NCI-H1417 (cell line): Measurements from ENCODE around the gene ASB3.
A peak's percentile ranks its signal among the peaks of the same experiment; 100 is the strongest.
"Not testable (repeated sequence)": the region's sequence is repeated elsewhere in the genome, so short reads cannot be mapped to it uniquely, and the experiment has no call there.

Experiments
- DNase-seq, 3 experiments: peaks; one replicate each; lab custom pipeline; 2025; lab: John Stamatoyannopoulos, UW

The ASB3 gene

DNA sequence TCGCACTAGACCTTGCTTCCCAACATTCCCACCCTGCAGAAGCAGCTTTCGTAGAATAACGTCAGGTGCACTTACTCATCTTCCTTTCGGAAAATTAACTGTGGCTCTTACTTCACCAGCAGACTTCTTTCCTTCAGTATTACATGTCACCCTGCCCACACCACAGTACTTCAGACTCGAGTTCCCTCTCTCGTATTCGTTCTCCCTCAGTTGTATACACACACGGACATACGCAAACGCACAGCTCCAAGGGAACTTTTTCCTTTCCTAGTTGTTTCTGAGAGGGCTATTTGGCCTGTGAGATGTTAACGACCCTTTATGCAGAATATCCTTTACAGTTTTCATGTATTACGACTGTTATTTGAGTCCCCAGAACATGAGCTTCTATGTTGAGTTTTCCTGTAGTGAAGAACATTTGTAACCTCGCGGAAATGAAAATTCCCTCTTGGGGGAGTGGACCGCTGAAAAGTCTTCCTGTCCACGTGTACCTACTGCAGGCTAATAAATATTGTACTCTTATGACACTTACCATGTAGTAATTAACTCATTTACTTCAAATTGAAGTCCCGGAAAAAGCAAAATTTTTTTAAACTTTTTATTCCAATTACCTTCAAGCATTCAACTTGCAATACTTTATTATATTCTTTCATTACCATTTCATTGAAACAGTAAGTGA lies 999 bp upstream of the ASB3 start:
- peak in 2 of 3 experiments; percentile 8 to 65 for DNase-seq

DNA sequence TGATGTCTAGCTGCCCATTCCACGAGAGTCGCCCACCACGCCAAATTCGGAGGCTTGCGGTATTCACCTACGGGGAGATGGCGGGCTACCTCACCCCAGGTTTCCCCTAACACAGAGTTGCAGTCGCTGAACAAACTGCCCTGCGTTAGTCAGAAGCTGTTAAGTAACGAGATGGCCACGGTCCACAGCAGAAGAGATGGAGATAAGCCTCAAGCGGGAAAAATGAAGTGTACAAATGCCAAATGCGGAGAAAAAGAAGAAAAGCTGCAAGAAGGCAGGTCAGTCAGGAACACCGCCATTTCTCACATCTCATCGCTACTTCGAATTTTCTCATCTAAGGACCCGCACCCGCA lies 425 bp downstream of the ASB3 start:
- peak in 2 of 3 experiments; percentile 60 to 86 for DNase-seq

DNA sequence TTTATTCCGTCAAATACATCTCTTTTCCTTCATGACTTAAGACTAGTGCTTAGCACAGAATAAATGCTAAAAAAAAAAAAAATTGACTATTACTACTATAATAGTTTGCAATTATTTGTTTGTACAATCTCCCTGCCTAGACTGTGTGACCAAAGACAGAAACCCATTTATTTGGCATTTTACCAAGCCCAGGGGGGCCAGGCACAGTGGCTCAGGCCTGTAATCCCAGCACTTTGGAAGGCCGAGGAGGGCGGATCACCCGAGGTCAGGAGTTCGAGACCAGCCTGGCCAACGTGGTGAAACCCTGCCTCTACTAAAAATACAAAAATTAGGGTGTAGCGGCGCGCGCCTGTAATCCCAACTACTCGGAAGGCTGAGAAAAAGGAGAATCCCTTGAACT lies 1.4 kb downstream of the ASB3 start:
- no peak for DNase-seq

DNA sequence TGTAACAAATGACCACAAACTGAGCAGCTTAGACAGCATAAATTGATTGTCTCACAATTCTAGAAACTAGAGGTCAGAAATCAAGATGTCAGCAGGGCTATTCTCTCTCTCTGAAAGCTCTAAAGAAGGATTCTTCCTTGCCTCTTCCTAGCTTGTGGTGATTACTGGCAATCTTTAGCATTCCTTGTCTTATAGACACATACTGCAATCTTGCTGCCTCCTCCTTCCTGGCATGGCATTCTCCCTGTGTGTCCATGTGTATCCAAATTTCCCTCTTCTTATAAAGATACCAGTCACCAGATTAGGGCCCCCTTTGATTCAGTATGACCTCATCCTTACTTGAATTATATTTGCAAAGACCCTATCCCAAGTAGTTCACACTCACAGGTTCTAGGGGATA lies 2.3 kb downstream of the ASB3 start:
- no peak for DNase-seq

DNA sequence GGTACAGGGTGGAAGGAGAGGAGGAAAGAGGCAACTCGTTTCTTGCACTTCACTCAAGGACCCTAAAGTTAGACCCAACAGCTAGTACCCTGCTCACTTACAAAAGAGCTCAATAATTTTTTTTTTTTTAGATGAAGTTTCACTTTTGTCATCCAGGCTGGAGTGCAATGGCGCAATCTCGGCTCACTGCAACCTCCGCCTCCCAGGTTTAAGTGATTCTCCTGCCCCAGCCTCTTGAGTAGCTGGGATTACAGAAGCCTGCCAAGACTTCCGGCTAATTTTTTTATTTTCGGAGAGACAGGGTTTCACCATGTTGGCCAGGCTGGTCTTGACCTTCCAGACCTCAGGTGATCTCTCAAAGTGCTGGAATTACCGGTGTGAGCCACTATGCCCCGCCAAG lies 4.1 kb downstream of the ASB3 start:
- DNase-seq: no peak

DNA sequence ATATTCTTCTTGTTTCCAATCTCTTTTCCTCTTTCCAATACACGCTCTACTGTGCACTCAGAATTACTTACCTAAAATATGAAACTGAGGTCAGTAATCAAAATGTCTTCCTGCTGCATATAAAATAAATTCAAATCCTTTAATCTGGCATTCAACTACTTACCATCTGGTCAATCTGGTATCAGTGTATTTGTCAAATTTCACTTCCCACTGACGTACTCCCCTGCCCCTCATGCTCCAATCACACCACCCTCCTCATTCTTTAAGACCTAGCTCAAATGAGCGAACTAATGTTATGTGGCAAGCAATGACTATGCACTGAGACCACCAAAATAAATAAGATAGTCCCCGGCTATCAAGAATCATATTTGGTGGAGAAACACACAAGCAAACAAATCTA lies 6.7 kb downstream of the ASB3 start:
- no peak for DNase-seq

DNA sequence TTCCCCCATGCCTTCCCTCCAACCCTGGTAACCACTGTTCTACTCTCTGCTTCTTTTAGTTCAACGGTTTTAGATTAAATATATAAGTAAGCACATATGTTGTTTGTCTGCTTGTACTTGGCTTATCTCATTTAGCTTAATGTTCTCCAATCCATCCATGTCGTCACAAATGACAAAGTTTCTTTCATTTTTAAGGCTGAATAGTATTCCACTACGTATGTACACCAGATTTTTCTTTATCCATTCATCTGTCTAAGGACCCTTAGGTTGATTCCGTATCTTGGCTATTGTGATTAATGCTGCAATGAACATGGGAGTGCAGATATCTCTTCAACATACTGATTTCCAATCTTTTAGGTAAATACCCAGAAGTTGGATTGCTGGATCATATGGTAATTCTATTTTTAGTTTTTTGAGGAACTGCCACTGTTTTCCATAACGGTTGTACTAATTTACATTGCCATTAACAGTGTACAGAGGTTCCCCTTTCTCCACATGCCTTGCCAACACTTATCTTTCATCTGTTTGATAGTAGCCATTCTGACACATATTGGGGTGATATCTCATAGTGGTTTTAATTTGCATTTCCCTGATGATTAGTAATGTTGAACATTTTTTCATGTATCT lies 8.1 kb downstream of the ASB3 start:
- DNase-seq: no peak

DNA sequence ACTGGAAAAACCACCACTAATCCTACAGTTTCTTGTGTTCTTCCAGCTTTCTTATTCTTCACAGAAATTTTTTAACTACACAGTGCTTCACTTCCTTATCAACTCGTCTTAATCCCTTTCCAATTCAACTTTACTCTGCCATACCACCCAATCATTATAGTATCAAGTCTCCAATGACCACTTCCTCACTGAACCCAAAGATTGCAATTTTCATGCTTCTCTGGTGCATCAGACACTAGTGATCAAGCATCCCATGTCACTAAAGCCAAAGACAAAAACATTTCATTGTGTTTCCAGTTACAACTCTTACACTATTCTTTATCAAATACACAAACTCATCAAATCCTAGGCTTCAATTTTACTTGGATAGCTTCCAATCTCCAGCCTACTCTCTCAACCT lies 9.6 kb downstream of the ASB3 start:
- DNase-seq: no peak

DNA sequence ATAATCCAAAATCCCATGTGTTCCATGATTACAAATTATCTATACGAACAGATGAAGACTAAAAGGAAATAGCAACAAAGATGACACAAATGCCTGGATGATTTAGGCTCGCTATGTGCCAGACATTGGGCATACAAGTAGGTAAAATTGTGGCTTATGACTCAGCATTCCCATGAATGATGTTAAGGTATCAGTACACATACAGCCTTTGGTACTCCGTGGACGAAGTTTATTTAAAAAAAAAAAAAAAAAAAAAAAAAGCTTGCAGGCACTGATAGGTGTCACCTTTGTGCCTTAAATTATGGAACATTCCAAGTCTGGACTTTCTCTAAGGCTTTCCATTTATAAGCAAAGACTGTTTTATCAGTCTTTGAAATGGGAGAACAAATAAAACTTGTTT lies 16.5 kb downstream of the ASB3 start:
- DNase-seq: no peak

DNA sequence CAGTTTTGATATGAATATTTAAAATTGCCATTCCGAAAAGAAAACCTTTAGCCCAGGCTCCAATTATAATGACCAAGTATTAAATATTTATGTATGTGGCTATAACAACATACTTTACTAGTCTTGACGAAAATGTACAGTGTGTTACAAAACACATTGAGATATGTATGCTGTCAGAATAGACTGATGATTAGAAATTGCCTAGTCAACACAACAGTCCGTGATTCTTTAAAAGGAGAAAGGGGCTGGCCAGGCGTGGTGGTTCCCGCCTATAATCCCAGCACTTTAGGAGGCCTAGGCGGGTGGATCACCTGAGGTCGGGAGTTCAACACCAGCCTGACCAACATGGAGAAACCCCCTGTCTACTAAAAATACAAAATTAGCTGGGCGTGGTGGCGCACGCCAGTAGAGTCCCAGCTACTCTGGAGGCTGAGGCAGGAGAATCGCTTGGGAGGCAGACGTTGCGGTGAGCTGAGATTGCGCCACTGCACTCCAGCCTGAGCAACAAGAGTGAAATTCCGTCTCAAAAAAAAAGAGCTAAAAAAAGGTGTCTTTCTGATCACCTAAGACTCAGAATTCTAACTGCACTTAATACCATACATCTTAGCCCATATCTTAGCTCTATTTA lies 17.3 kb downstream of the ASB3 start:
- DNase-seq: no peak

DNA sequence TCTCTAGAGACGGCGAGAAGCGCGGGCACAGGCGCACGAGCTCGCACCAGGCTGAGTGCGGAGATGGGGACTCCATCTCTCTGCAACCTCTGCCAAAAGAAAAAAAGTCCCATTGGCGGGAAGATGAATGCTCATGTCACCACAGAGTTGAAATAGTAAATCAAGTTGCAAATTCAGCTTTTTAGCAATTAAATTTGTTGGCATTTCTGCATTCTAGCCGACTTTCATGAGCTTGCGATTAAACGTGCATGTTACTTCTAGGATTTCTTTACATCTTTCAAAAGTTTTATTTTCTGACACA lies 18.6 kb downstream of the ASB3 start:
- no peak for DNase-seq

DNA sequence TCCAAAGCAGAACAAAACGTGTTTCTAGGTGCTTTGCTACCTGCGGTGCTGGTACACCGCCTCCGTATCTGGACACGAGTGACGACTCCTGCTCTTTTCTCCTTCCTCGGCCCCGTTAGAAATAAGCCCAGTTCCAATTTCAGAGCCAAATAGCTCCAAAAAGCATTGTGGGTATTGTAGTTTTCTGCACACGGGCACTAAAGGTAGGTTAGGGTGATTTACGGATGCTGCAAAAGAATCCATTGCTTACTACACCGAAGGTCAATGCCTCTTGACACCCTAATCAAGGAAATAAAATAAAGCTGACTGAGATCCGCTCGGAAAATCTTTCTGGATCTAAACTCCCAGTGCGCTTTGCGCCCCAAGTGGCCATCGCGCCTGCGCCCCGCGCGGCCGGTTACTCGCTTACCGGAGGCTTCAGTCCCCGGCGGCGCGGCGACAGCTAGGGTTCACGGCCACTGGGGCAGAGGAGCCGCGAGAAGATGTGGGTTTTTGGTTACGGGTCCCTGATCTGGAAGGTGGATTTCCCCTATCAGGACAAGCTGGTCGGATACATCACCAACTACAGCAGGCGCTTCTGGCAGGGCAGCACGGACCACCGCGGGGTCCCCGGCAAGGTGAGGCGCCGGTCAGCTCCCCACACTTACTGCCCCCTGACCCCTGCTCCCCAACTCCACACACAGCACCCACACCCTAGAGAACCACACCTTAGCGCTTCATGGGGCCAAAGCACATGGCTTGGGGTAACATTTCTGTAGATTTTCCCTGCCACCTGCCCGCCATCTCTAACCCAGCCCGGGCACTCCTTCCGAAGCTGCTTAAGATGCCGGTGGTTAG lies 19.1 kb downstream of the ASB3 start, which contains the start of gene CHAC2:
Gene CHAC2 (plus strand): TSS at position 400 of the 837 bp plus-strand sequence. CDS start 83 bp downstream, at position 483.
- DNase-seq: peak; percentile 89 to 95 (median 90)

DNA sequence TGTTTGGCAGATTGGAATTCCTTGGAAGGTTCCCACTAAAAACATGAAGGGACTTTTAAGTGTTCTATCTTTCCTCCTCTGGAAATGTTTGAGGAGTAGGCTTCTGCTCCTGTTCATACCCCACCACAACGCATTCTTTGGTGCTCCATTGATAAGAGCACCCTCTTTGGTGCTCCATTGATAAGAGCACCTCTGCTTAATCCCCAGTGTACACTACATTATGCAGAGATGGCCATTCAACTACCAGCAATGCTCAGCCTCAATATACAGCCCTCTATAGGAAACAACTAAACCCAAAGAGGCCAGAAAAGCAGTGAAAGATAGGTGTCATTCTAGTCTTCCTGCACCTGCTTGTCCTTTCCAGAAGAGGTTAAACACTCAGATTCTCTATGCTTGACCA lies 21.0 kb downstream of the ASB3 start:
- DNase-seq: no peak

DNA sequence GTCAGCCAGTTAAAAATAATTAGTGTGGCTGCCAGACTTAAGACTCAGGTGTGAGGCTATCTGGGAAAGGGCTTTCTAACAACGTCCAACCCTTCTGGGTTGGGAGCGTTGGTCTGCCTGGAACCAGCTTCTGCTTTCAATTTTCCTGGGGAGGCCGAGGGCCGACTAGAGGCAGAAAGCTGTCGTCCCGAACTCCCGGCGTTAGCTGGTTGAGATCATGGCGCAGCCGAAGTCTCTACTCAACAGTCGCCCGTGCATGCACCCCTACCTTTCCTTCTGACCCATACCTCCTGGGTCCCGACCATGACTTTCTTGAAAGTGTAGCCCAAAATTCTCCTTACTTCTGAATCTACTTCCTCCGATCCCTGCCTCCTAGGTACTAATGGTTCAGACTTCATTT lies 29.5 kb downstream of the ASB3 start:
- DNase-seq: not testable (repeated sequence)

DNA sequence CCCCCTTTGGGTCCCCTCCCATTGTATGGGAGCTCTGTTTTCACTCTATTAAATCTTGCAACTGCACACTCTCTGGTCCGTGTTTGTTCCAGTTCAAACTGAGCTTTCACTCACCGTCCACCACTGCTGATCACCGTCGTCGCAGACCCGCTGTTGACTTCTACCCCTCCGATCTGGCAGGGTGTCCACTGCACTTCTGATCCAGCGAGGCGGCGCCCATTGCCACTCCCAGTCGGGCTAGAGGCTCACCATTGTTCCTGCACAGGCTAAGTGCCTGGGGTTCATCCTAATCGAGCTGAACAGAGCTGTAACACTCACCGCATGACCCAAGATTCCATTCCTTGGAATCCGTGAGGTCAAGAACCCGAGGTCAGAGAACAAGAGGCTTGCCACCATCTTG lies 30.1 kb downstream of the ASB3 start:
- DNase-seq: no peak

DNA sequence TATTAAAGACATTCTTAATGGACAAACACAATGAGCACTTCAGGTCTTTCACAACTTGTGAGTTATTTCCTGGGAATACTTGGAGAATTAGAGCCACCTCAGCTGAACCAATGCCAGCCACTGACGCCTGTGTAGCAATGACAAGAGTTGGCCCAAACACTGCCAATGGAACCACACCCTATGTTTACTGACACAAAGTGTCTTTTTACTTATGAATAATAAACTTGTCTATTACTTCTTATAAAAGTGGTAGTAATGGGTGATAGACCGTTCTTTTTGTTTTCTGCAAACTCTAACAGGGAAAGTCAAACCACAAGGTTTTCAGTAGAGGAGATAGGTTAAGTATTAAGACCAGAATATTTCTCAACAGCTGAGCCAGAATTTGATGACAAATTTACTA lies 31.6 kb downstream of the ASB3 start:
- no peak for DNase-seq

DNA sequence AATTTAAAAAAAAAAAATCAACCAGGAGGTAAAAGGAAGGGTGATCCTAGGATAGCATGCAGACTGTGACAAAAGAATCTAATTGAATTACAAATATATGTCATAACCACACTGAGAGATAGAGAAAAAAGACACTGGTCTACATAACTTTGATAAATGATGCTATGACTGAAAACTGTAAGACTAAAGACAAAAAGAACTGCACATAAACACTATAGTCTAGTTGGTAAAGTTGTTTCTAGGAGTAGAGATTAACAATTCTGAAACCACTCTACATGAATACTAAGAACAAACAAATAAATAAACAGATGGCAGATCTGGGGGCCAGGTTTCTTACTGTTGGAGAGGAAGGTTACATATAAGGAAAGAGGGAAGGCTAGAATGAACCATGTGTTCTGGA lies 33.7 kb downstream of the ASB3 start:
- DNase-seq: no peak

DNA sequence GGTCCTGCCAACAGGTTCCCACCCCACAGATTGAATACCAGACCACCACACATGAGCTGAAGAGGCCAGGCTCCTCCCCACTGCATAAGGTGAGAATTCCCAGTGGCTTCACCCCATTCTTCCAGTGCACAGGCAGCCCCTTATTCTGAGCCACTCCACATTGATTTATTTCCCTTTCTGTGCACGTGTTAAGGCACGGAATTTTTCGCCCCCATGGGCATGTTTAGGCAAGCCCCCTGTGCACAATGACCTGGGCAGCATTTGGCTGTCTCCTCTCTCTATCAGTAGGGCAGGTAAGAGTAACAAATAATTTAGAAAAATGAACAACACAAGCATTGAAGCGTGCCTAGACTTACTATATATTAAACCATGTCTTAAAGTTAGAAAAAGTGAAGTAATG lies 34.4 kb downstream of the ASB3 start:
- no peak for DNase-seq

DNA sequence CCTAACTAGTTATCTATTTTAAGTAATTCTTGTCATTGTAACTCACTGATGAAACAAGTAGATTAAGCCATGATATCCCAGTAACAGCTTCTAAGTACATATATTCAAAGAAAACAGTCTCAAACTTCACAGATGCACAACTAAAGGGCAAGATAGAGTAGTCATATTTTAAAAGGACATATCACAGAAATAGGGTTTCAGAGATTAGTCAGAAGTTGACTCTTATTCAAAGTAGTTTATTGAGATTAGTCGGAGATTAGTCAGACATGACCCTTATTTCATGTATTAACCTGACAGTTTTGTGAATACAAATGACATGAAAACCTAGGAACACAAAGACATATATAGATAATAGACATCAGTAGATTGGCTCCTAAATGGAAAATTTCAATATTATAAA lies 35.0 kb downstream of the ASB3 start:
- no peak for DNase-seq

DNA sequence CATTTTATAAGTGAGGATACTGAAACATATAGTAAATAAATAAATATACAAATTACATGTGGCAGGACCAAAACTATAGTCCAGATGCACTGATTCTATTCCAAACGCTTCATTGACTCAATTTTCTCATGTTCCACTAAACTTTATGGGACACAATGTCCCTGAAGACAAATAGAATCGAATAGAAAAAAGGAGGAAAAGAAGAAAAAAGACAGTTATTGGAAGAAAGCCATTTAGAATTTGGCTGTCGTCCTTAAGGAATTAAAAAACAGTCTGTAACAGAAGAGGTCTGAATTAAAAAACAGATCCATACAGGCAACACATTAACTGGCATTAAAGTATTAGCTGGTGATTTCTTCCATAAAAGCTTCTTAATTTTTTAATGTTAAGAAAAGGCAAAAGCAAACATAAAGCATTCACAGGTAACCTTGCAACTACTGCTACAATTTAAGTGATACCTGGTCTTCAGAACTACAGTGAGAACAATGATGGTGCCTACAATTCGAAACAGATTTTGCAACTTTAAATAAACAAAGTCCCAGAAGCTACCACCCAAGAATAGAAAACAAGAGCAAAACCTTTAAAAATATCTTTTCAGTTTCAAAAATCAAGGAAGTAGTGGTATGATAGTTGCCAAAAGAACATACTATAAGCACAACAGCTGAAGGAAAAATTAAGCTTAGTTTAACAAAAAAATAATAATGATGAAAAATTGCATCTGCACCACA lies 36.5 kb downstream of the ASB3 start:
- no peak for DNase-seq

DNA sequence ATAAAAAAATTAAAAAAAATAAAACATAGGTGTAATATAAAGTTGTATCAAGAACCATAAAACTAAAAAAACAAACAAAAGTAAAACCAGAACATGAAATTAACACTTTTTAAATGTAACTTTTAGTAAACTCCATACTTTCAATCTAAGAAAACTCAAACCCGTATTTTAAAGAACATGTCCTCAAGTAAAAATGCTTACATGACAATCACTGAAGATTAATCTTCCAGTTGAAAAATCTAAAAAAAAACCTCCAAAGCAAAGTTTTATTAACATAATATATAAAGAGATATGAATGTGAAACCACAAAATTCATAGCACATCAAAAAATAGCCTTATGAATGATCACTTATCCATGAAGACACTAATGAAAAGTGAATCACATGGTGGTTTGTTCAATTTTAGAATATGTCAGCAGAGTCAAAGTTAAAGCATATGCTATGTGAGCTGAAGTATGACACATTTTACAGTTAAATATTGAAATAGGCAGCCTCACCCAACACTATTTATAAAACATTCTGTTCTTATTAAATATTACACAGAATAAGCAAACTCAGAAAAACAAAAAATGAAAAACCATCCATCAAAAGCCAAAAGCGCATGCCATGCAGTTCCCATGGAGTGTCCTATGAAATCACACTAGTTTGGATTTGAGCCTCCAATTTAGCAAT lies 42.2 kb downstream of the ASB3 start:
- no peak for DNase-seq

DNA sequence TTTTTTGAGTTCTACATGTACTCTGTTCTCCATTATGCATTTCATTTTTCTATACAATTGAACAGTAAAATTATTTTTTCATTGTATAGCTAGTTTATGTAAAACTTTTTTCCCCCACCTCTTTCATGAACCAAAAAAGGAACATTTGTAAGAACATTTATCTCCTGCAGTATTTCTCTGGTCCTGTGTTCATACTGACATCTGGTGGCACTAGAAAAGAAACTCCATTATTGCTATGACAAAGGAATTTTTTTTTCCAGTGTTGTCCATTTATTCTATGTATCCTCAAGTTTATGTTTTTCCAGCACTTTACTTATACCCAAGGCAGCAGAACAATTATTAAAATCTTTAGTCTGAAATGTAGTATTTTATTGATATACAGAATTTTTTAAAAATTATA lies 46.6 kb downstream of the ASB3 start:
- DNase-seq: peak in 1 of 3 experiments; percentile 60
